WTC11 (cell line): ENCODE measurements around the gene MGMT. TPM values are rescaled to one million over a fixed set of nuclear protein-coding genes. Genes with fewer than 3 reads are reported as not detected.

Experiments used
- ATAC-seq: fragments of 200-7000 bp; cut with Tn5 transposase; 2 replicates; pipeline ENCODE4 v1.10.0; 2021; ENCODE audit warnings: mild to moderate bottlenecking, moderate library complexity
- CTCF ChIA-PET: fragments of 300-600 bp; sonication (Branson Sonifier 250); formaldehyde crosslinking; loops from one replicate; lab custom pipeline; 2021; ENCODE audit warnings: antibody characterized with exemption; lab: Charles Lee
- POLR2A ChIA-PET: fragments of 350-600 bp; sonication (Branson Sonifier 250); formaldehyde crosslinking; loops from one replicate; lab custom pipeline; 2021; ENCODE audit warnings: antibody characterized with exemption; lab: Charles Lee
- DNase-seq: peaks from one replicate; pipeline ENCODE4 v3.0.0; 2021; ENCODE audit warnings: low spot score
- H3K27ac Mint-ChIP-seq: 2 replicates; pipeline ENCODE4 v1.8.0; 2021; ENCODE audit warnings: mixed read lengths
- H3K27me3 Mint-ChIP-seq: 2 replicates; pipeline ENCODE4 v1.8.0; 2021; ENCODE audit warnings: low read depth, mild to moderate bottlenecking, moderate library complexity, mixed read lengths
- H3K36me3 Mint-ChIP-seq: 2 replicates; pipeline ENCODE4 v1.8.0; 2021; ENCODE audit warnings: mixed read lengths
- H3K4me1 Mint-ChIP-seq: 2 replicates; pipeline ENCODE4 v1.8.0; 2022; ENCODE audit warnings: mixed read lengths
- H3K4me3 Mint-ChIP-seq: 2 replicates; pipeline ENCODE4 v1.8.0; 2021; ENCODE audit warnings: mild to moderate bottlenecking, moderate library complexity, mixed read lengths
- H3K9me3 Mint-ChIP-seq: 2 replicates; pipeline ENCODE4 v1.8.0; 2021; ENCODE audit warnings: mixed read lengths
- CBFB ChIP-seq: sonication (generic); formaldehyde crosslinking; IDR thresholded peaks from 2 replicates; pipeline ENCODE4 v1.8.1; 2022; ENCODE audit warnings: mild to moderate bottlenecking, low read depth, missing genetic modification reagents
- CDX4 ChIP-seq: fragments of 250-450 bp; sonication (Bioruptor Pico); IDR thresholded peaks from 2 replicates; pipeline ENCODE4 v1.9.0; 2021; ENCODE audit warnings: moderate library complexity, mild to moderate bottlenecking, inconsistent platforms, borderline replicate concordance
- EMX1 ChIP-seq: fragments of 250-450 bp; sonication (Bioruptor Pico); IDR thresholded peaks from 2 replicates; pipeline ENCODE4 v1.8.0; 2021; ENCODE audit warnings: mild to moderate bottlenecking
- GRHL2 ChIP-seq: fragments of 250-450 bp; sonication (Bioruptor Pico); IDR thresholded peaks from 2 replicates; pipeline ENCODE4 v1.8.0; 2022; ENCODE audit warnings: mild to moderate bottlenecking, moderate library complexity; ENCODE audit not compliant: insufficient replicate concordance, severe bottlenecking
- GTF2I ChIP-seq: fragments of 250-450 bp; sonication (Bioruptor Pico); conservative IDR thresholded peaks from 2 replicates; pipeline ENCODE4 v1.4.0; 2021; ENCODE audit warnings: mild to moderate bottlenecking
- HMGA2 ChIP-seq: fragments of 250-450 bp; sonication (Bioruptor Pico); IDR thresholded peaks from 2 replicates; pipeline ENCODE4 v1.4.0; 2021; ENCODE audit warnings: mild to moderate bottlenecking, moderate library complexity
- JUN ChIP-seq: sonication (generic); formaldehyde crosslinking; IDR thresholded peaks from 2 replicates; pipeline ENCODE4 v1.8.0; 2023; ENCODE audit warnings: mild to moderate bottlenecking, missing genetic modification reagents
- MXD4 ChIP-seq: fragments of 250-450 bp; sonication (Bioruptor Pico); IDR thresholded peaks from 2 replicates; pipeline ENCODE4 v1.8.0; 2021; ENCODE audit warnings: mild to moderate bottlenecking, moderate library complexity, borderline replicate concordance
- NFE2L1 ChIP-seq: sonication (generic); formaldehyde crosslinking; IDR thresholded peaks from 2 replicates; pipeline ENCODE4 v1.8.1; 2023; ENCODE audit warnings: missing genetic modification reagents
- NR3C1 ChIP-seq: sonication (generic); formaldehyde crosslinking; conservative IDR thresholded peaks from 2 replicates; pipeline ENCODE4 v1.8.1; 2023; ENCODE audit warnings: low read depth, mild to moderate bottlenecking, missing genetic modification reagents
- OVOL2 ChIP-seq: fragments of 250-450 bp; sonication (Bioruptor Pico); IDR thresholded peaks from 2 replicates; pipeline ENCODE4 v1.9.0; 2021; ENCODE audit warnings: mild to moderate bottlenecking, borderline replicate concordance
- SMAD3 ChIP-seq: sonication (generic); formaldehyde crosslinking; IDR thresholded peaks from 2 replicates; pipeline ENCODE4 v1.8.0; 2022; ENCODE audit warnings: missing genetic modification reagents, mild to moderate bottlenecking, borderline replicate concordance
- TEAD1 ChIP-seq: sonication (generic); formaldehyde crosslinking; IDR thresholded peaks from 2 replicates; pipeline ENCODE4 v1.8.0; 2022; ENCODE audit warnings: mild to moderate bottlenecking, missing genetic modification reagents
- TP53 ChIP-seq: sonication (generic); formaldehyde crosslinking; IDR thresholded peaks from 2 replicates; pipeline ENCODE4 v1.8.1; 2023; ENCODE audit warnings: mild to moderate bottlenecking, missing genetic modification reagents
- ZNF138 ChIP-seq: sonication (generic); formaldehyde crosslinking; conservative IDR thresholded peaks from 2 replicates; pipeline ENCODE4 v1.8.1; 2022; ENCODE audit warnings: mild to moderate bottlenecking, moderate library complexity, missing genetic modification reagents
- ZNF219 ChIP-seq: sonication (generic); formaldehyde crosslinking; IDR thresholded peaks from 2 replicates; pipeline ENCODE4 v1.8.0; 2023; ENCODE audit warnings: missing genetic modification reagents, mild to moderate bottlenecking, borderline replicate concordance
- ZNF317 ChIP-seq: sonication (generic); formaldehyde crosslinking; IDR thresholded peaks from 2 replicates; pipeline ENCODE4 v1.8.1; 2023; ENCODE audit warnings: low read depth, mild to moderate bottlenecking, moderate library complexity, missing genetic modification reagents, borderline replicate concordance
- ZNF396 ChIP-seq: fragments of 250-450 bp; sonication (Bioruptor Pico); IDR thresholded peaks from 2 replicates; pipeline ENCODE4 v1.8.0; 2021; ENCODE audit warnings: mild to moderate bottlenecking, moderate library complexity, borderline replicate concordance
- total RNA-seq: library from RNA; stranded (reverse); gene quantifications from 3 replicates; pipeline ENCODE4 v1.2.3, GENCODE V29; 2021
- TF ChIP-seq, protein P1 (sequence below): sonication (generic); formaldehyde crosslinking; IDR thresholded peaks from 2 replicates; pipeline ENCODE4 v1.8.1; 2023; ENCODE audit warnings: mild to moderate bottlenecking, missing genetic modification reagents
- TF ChIP-seq, protein P2 (sequence below): sonication (generic); formaldehyde crosslinking; IDR thresholded peaks from 2 replicates; pipeline ENCODE4 v1.8.1; 2022; ENCODE audit warnings: missing genetic modification reagents, borderline replicate concordance

MGMT gene
- total RNA-seq, 1 experiment from 2014 or later: 11.8 TPM

DNA sequence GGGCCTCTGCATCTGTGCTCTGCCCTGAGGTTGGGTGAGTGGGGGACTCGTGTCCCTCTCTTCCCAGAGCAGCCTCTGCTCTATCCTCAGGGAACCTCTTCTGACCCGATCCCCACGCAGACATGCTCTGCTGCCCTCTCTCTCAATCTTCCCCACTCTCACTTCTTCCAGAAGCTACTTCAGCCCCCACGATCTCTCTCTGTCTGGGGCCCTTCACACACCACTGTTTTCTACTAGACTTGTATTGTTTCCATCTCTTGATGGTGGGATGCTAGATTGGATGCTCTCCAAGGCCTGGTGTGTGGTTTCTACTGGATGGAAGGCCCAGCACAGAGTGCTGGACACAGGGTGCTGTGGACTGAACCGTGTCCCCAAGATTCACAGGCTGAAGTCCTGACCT is 10.0 kb downstream of the MGMT start:
- no peak overlapping the region for H3K4me3 Mint-ChIP-seq
- no peak for TF ChIP-seq OVOL2
- no peak for TF ChIP-seq TEAD1 (CRISPR knock-in tag)
- TF ChIP-seq NR3C1 (CRISPR knock-in tag): no peak
- TF ChIP-seq, protein P1, sequence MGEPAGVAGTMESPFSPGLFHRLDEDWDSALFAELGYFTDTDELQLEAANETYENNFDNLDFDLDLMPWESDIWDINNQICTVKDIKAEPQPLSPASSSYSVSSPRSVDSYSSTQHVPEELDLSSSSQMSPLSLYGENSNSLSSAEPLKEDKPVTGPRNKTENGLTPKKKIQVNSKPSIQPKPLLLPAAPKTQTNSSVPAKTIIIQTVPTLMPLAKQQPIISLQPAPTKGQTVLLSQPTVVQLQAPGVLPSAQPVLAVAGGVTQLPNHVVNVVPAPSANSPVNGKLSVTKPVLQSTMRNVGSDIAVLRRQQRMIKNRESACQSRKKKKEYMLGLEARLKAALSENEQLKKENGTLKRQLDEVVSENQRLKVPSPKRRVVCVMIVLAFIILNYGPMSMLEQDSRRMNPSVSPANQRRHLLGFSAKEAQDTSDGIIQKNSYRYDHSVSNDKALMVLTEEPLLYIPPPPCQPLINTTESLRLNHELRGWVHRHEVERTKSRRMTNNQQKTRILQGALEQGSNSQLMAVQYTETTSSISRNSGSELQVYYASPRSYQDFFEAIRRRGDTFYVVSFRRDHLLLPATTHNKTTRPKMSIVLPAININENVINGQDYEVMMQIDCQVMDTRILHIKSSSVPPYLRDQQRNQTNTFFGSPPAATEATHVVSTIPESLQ (CRISPR knock-in tag): no peak
- ChIA-PET CTCF (no interaction called here), POLR2A (no interaction called here)
- DNase-seq (no peak), ATAC-seq (no peak)
- peaks cover 25% of the 10 kb centered on the region for H3K9me3 Mint-ChIP-seq
- no peak overlapping the region for H3K27ac Mint-ChIP-seq
- H3K27me3 Mint-ChIP-seq: no peaks in the 10 kb centered on the region
- H3K4me1 Mint-ChIP-seq: no peaks in the 10 kb centered on the region
- H3K36me3 Mint-ChIP-seq: peaks cover 25% of the 10 kb centered on the region

DNA sequence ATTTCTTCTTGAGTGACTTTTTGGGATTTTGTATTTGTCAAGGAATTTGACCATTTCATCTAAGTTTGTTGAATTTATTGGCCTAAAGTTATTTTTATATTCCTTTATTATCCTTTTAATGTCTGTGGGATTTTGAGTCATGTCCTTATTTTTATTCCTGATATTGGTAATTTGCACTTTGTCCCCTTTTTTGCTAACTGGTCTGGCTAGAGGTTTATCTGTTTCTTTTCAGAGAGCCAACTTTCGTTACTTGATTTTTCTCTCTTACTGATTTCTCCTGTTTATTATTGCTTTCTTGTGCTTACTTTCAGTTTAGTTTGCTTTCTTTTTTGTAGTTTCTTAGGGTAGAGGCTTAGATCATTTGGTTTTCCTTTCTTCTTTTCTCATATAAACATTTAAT is 14.6 kb downstream of the MGMT start:
- CTCF ChIA-PET: no interaction called here
- Mint-ChIP-seq H3K4me3 (no peak overlapping the region), H3K9me3 (peaks cover 61% of the 10 kb centered on the region)
- DNase-seq: no peak
- TF ChIP-seq ZNF138 (CRISPR knock-in tag) (no peak), MXD4 (CRISPR knock-in tag) (no peak), CDX4 (CRISPR knock-in tag) (no peak), NFE2L1 (CRISPR knock-in tag) (no peak), SMAD3 (CRISPR knock-in tag) (no peak), GTF2I (CRISPR knock-in tag) (no peak), GRHL2 (CRISPR knock-in tag) (no peak), TP53 (CRISPR knock-in tag) (no peak), HMGA2 (no peak), EMX1 (CRISPR knock-in tag) (no peak), CBFB (CRISPR knock-in tag) (no peak), ZNF396 (no peak), ZNF219 (no peak)
- TF ChIP-seq, protein P2, sequence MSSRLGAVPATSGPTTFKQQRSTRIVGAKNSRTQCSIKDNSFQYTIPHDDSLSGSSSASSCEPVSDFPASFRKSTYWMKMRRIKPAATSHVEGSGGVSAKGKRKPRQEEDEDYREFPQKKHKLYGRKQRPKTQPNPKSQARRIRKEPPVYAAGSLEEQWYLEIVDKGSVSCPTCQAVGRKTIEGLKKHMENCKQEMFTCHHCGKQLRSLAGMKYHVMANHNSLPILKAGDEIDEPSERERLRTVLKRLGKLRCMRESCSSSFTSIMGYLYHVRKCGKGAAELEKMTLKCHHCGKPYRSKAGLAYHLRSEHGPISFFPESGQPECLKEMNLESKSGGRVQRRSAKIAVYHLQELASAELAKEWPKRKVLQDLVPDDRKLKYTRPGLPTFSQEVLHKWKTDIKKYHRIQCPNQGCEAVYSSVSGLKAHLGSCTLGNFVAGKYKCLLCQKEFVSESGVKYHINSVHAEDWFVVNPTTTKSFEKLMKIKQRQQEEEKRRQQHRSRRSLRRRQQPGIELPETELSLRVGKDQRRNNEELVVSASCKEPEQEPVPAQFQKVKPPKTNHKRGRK (CRISPR knock-in tag): no peak
- TF ChIP-seq, all 79 proteins: peak for 0
- ATAC-seq: no peak
- POLR2A ChIA-PET: no interaction called here
- Mint-ChIP-seq H3K27me3 (no peaks in the 10 kb centered on the region), H3K27ac (no peak overlapping the region), H3K4me1 (no peaks in the 10 kb centered on the region), H3K36me3 (peaks cover 57% of the 10 kb centered on the region)

- POLR2A ChIA-PET: no interaction called here
- no peak overlapping the region for H3K27ac Mint-ChIP-seq
- peaks cover 63% of the 10 kb centered on the region for H3K9me3 Mint-ChIP-seq
- no peak for DNase-seq
- no peaks in the 10 kb centered on the region for H3K4me1 Mint-ChIP-seq
- H3K36me3 Mint-ChIP-seq: peaks cover 61% of the 10 kb centered on the region
- no peak for ATAC-seq
- no peak overlapping the region for H3K4me3 Mint-ChIP-seq
- H3K27me3 Mint-ChIP-seq: no peaks in the 10 kb centered on the region
- TF ChIP-seq ZNF317 (CRISPR knock-in tag) (peak; percentile 99), JUN (CRISPR knock-in tag) (no peak)
- CTCF ChIA-PET: no interaction called here
Observed at GRCh38 chr10:129483430-129484010, 16.5 kb downstream of the MGMT start.
